Glutamatergic neuron (in vitro differentiated cells): ENCODE measurements around the gene CALN1. TPM values are rescaled to one million over a fixed set of nuclear protein-coding genes. Genes with fewer than 3 reads are reported as not detected.

Experiments
- DNase-seq: peaks from one replicate; pipeline ENCODE4 v3.0.0; 2022
- H3K27ac Mint-ChIP-seq: one replicate; pipeline ENCODE4 v1.8.0; 2020; ENCODE audit warnings: mild to moderate bottlenecking, mixed read lengths, inconsistent platforms; ENCODE audit not compliant: unreplicated experiment
- H3K27me3 Mint-ChIP-seq: one replicate; pipeline ENCODE4 v1.8.0; 2020; ENCODE audit warnings: mild to moderate bottlenecking, moderate library complexity, mixed read lengths, inconsistent platforms; ENCODE audit not compliant: unreplicated experiment
- H3K36me3 Mint-ChIP-seq: one replicate; pipeline ENCODE4 v1.8.0; 2020; ENCODE audit warnings: mild to moderate bottlenecking, mixed read lengths, inconsistent platforms; ENCODE audit not compliant: unreplicated experiment
- H3K4me1 Mint-ChIP-seq: one replicate; pipeline ENCODE4 v1.8.0; 2020; ENCODE audit warnings: mild to moderate bottlenecking, low read depth, mixed read lengths, inconsistent platforms; ENCODE audit not compliant: unreplicated experiment
- H3K4me3 Mint-ChIP-seq: one replicate; pipeline ENCODE4 v1.8.0; 2020; ENCODE audit warnings: mild to moderate bottlenecking, mixed read lengths, inconsistent platforms; ENCODE audit not compliant: unreplicated experiment
- H3K9me3 Mint-ChIP-seq: one replicate; pipeline ENCODE4 v1.8.0; 2020; ENCODE audit warnings: mild to moderate bottlenecking, moderate library complexity, mixed read lengths, inconsistent platforms; ENCODE audit not compliant: unreplicated experiment
- CTCF ChIP-seq: fragments of 200-600 bp; sonication (generic); IDR thresholded peaks from one replicate; pipeline ENCODE4 v1.5.0; 2021; ENCODE audit not compliant: partially characterized antibody, unreplicated experiment
- total RNA-seq: library from RNA; stranded (reverse); fragmentation: NEBNext Ultra II Directional; extraction: Animal tissue kit (Norgen Biotek cat#: 25700); gene quantifications from one replicate; pipeline ENCODE4 v1.2.1, GENCODE V29; 2021; ENCODE audit not compliant: unreplicated experiment

The CALN1 gene
- total RNA-seq, 1 donor from 2014 or later = 3.5 TPM

DNA sequence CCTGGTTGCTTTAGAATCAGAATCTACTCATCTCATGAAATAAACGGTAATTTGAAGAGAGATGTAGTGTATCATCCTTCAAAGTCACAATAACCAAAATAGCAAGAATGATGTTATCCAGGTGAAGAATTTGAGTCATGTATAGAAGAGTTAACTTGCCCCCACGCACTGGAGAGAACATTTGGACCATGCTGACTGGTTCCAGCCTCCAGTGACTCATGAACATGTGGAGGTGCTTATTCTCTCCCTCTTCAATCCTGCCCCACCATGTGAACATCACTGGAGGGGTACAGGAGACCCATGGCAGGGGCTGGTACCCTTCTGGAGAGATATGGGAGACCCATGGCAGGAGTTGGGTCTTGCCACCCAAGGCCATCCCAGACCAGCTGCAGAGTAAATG lies 427.8 kb downstream of the CALN1 start:
- H3K27me3 Mint-ChIP-seq = no peaks in the 10 kb centered on the region
- TF ChIP-seq CTCF = no peak
- H3K4me3 Mint-ChIP-seq = no peak overlapping the region
- DNase-seq = no peak
- no peak overlapping the region for H3K27ac Mint-ChIP-seq
- peaks cover 2% of the 10 kb centered on the region for H3K9me3 Mint-ChIP-seq
- H3K36me3 Mint-ChIP-seq = no peaks in the 10 kb centered on the region
- peaks cover 9% of the 10 kb centered on the region for H3K4me1 Mint-ChIP-seq

DNA sequence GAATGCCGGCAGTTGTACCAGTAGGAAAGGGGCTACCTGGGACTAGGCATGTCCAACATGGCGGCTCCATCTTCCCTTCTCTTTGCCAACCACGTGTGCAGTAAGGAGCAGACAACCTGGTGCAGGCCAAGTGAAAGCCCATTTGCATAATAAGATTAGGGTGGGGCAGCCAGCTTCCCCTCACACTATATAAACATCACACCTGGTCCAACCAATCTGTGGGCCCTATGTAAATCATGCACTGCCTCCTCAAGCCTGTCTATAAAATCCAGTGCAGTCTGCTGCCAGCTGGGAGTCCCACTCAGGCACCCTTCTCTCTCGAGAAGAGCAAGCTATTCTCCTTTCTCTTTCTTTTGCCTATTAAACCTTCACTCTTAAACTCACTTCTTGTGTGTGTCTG lies 429.3 kb downstream of the CALN1 start:
- DNase-seq = no peak
- no peaks in the 10 kb centered on the region for H3K36me3 Mint-ChIP-seq
- H3K9me3 Mint-ChIP-seq = peaks cover 2% of the 10 kb centered on the region
- TF ChIP-seq CTCF = no peak
- no peak overlapping the region for H3K4me3 Mint-ChIP-seq
- no peaks in the 10 kb centered on the region for H3K27me3 Mint-ChIP-seq
- H3K4me1 Mint-ChIP-seq = peaks cover 9% of the 10 kb centered on the region
- no peak overlapping the region for H3K27ac Mint-ChIP-seq

- no peak for TF ChIP-seq CTCF
Observed at GRCh38 chr7:71976645-71977044, 435.5 kb downstream of the CALN1 start.

GRCh38 chr7:71974611-71975010 lies 437.5 kb downstream of the CALN1 start:
- Mint-ChIP-seq H3K27ac (no peak overlapping the region), H3K36me3 (no peaks in the 10 kb centered on the region), H3K4me3 (no peak overlapping the region), H3K9me3 (peaks cover 5% of the 10 kb centered on the region), H3K27me3 (no peaks in the 10 kb centered on the region), H3K4me1 (no peaks in the 10 kb centered on the region)
- TF ChIP-seq CTCF = no peak
- DNase-seq = no peak

More at GRCh38 chr7:71976645-71977044, 435.5 kb downstream of the CALN1 start:
- Mint-ChIP-seq H3K27ac (no peak overlapping the region), H3K4me3 (no peak overlapping the region), H3K4me1 (no peaks in the 10 kb centered on the region), H3K27me3 (no peaks in the 10 kb centered on the region), H3K36me3 (no peaks in the 10 kb centered on the region), H3K9me3 (peaks cover 5% of the 10 kb centered on the region)
- no peak for DNase-seq

- Mint-ChIP-seq H3K9me3 (peaks cover 5% of the 10 kb centered on the region), H3K4me3 (no peak overlapping the region), H3K27ac (no peak overlapping the region), H3K27me3 (no peaks in the 10 kb centered on the region), H3K4me1 (no peaks in the 10 kb centered on the region), H3K36me3 (no peaks in the 10 kb centered on the region)
- no peak for TF ChIP-seq CTCF
- DNase-seq = no peak
Observed at GRCh38 chr7:71972534-71972933, 439.6 kb downstream of the CALN1 start.
